ENCODE measurements around the gene ABCC1.
A peak's percentile ranks its signal among the peaks of the same experiment; 100 is the strongest.

Gene ABCC1

DNA sequence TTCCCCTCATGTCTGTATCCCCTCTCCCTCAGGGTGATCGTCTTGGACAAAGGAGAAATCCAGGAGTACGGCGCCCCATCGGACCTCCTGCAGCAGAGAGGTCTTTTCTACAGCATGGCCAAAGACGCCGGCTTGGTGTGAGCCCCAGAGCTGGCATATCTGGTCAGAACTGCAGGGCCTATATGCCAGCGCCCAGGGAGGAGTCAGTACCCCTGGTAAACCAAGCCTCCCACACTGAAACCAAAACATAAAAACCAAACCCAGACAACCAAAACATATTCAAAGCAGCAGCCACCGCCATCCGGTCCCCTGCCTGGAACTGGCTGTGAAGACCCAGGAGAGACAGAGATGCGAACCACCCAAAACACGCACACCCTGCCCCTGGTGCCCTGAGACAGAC is 191.7 kb downstream of the ABCC1 start:
- Histone ChIP-seq H2BK120ac (ENCODE audit: insufficient read depth, low read length, poor library complexity) (no peak overlapping the region), H3K23ac (ENCODE audit: low read length) (no peak overlapping the region), H3K4me3 (ENCODE audit: low read depth, low read length) (no peak overlapping the region), H3K18ac (ENCODE audit: low read length) (no peak overlapping the region), H4K12ac (ENCODE audit: low read depth, low read length) (no peak overlapping the region), H2AFZ (ENCODE audit: insufficient read depth, low read length, poor library complexity) (no peak overlapping the region), H2BK12ac (ENCODE audit: low read length) (no peak overlapping the region), H3K4me1 (ENCODE audit: control insufficient read depth in 1 of 2, insufficient read depth in 2 of 2, low read length in 2 of 2) (no peaks in the 10 kb centered on the region), H3K4ac (ENCODE audit: low read depth, low read length) (no peak overlapping the region), H3K27ac (ENCODE audit: low read depth, low read length) (no peak overlapping the region), H2AK5ac (ENCODE audit: low read length) (no peak overlapping the region), H3K27me3 (ENCODE audit: insufficient read depth, low read length) (no peaks in the 10 kb centered on the region), H3K14ac (ENCODE audit: low read length) (no peak overlapping the region), H4K8ac (ENCODE audit: low read depth, low read length) (no peak overlapping the region), H3K9me3 (ENCODE audit: insufficient read depth, low read depth, low read length) (no peaks in the 10 kb centered on the region), H3K79me2 (ENCODE audit: control insufficient read depth, insufficient read depth, low read length, poor library complexity) (no peaks in the 10 kb centered on the region), H4K91ac (ENCODE audit: low read depth, low read length) (no peak overlapping the region), H2BK5ac (ENCODE audit: low read depth, low read length, poor library complexity) (no peak overlapping the region), H3K79me1 (ENCODE audit: low read length) (no peaks in the 10 kb centered on the region), H3K9ac (ENCODE audit: low read length) (no peak overlapping the region), H3K4me2 (ENCODE audit: low read length) (no peak overlapping the region), H3K36me3 (ENCODE audit: control insufficient read depth in 1 of 2, insufficient read depth in 2 of 2, low read length in 2 of 2) (peaks cover 39 to 40% of the 10 kb centered on the region in 2 experiments)
- no peak for DNase-seq
- no CpG with 5 or more reads among the region's 11 CpGs for WGBS (ENCODE audit: extremely low coverage, insufficient coverage, insufficient read length)

DNA sequence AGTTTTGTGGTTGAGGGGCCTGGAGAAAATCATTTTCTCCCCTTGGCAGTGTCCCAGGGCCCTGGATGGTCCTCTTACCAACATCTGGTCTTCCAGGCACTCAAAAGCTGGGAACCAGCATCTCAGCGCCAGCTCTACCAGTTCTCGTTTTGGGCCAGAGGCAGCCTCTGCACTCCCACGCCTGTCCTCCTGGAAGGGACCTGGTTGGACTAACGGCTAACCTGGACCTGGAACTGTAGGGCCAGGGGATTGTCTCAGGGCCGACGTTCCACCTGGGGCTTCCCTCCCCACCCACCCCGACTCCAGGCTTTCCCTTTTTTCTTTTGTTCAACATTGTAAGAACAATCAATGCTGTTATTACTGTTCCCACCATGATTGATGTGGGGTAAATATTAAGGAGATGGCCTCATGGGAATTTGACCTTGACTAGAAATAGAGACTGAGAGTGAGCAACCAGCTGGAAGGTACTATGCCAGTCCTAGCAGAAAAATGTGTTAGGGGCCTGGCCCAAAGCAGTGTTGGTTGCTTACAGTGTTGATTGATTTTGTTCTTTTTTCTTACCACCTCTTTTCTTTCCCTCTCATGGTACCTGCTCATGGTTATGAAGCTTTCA is 192.5 kb downstream of the ABCC1 start:
- H4K8ac ChIP-seq (ENCODE audit: low read depth, low read length) = no peak overlapping the region
- H2BK12ac ChIP-seq (ENCODE audit: low read length) = no peak overlapping the region
- no peak overlapping the region for H3K9ac ChIP-seq (ENCODE audit: low read length)
- no peak overlapping the region for H3K4me2 ChIP-seq (ENCODE audit: low read length)
- H3K9me3 ChIP-seq (ENCODE audit: insufficient read depth, low read depth, low read length) = no peaks in the 10 kb centered on the region
- H4K12ac ChIP-seq (ENCODE audit: low read depth, low read length) = no peak overlapping the region
- H2AFZ ChIP-seq (ENCODE audit: insufficient read depth, low read length, poor library complexity) = no peak overlapping the region
- H2AK5ac ChIP-seq (ENCODE audit: low read length) = no peak overlapping the region
- DNase-seq = no peak
- H4K91ac ChIP-seq (ENCODE audit: low read depth, low read length) = no peak overlapping the region
- no peak overlapping the region for H3K23ac ChIP-seq (ENCODE audit: low read length)
- H3K18ac ChIP-seq (ENCODE audit: low read length) = no peak overlapping the region
- H3K79me1 ChIP-seq (ENCODE audit: low read length) = no peaks in the 10 kb centered on the region
- no peaks in the 10 kb centered on the region for H3K79me2 ChIP-seq (ENCODE audit: control insufficient read depth, insufficient read depth, low read length, poor library complexity)
- no peaks in the 10 kb centered on the region for H3K27me3 ChIP-seq (ENCODE audit: insufficient read depth, low read length)
- WGBS (ENCODE audit: extremely low coverage, insufficient coverage, insufficient read length) = no CpG with 5 or more reads among the region's 7 CpGs
- H2BK5ac ChIP-seq (ENCODE audit: low read depth, low read length, poor library complexity) = no peak overlapping the region
- H3K27ac ChIP-seq (ENCODE audit: low read depth, low read length) = no peak overlapping the region
- H3K4me3 ChIP-seq (ENCODE audit: low read depth, low read length) = no peak overlapping the region
- H3K4me1 ChIP-seq (ENCODE audit: control insufficient read depth in 1 of 2, insufficient read depth in 2 of 2, low read length in 2 of 2) = no peaks in the 10 kb centered on the region
- peaks cover 33% of the 10 kb centered on the region in 2 experiments for H3K36me3 ChIP-seq (ENCODE audit: control insufficient read depth in 1 of 2, insufficient read depth in 2 of 2, low read length in 2 of 2)
- H3K14ac ChIP-seq (ENCODE audit: low read length) = no peak overlapping the region
- no peak overlapping the region for H3K4ac ChIP-seq (ENCODE audit: low read depth, low read length)
- H2BK120ac ChIP-seq (ENCODE audit: insufficient read depth, low read length, poor library complexity) = no peak overlapping the region

DNA sequence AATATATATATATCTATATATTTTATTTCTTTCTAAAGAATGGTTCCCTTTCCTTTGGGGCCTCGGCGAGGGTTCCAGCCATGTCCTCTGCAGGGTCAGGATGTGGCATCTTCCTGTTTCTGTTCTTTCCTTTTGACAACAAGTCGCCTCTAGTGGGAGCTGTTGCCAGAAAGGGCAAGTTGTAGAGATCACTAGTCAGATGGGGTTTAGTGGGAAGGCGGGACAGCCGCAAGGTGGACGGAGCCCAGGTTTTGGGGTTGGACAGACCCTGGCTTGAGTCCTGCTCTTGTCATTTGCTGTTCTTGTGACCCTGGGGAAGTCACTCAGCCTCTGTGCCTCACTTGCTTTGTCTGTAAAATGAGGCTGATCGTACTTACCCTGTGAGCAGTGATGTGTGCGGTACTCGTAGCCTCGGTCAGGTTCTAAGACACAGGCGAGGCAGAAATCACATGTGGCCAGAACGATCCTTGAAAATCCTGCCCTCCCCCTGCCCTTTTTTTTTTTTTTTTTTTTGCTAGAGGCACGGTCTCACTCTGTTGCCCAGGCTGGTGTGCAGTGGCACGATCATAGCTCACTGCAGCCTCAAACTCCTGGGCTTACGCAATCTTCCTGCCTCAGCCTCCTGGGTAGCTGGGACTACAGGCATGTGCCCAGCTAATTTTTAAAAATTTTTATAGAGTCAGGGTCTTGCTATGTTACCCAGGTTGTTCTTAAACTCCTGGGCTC is 193.8 kb downstream of the ABCC1 start:
- H3K4me1 ChIP-seq (ENCODE audit: control insufficient read depth in 1 of 2, insufficient read depth in 2 of 2, low read length in 2 of 2) = no peaks in the 10 kb centered on the region
- WGBS (ENCODE audit: extremely low coverage, insufficient coverage, insufficient read length) = no CpG with 5 or more reads among the region's 15 CpGs

GRCh38 chr16:16143931-16144330 is 194.5 kb downstream of the ABCC1 start:
- Histone ChIP-seq H3K4me3 (ENCODE audit: low read depth, low read length) (no peak overlapping the region), H3K36me3 (ENCODE audit: control insufficient read depth in 1 of 2, insufficient read depth in 2 of 2, low read length in 2 of 2) (peaks cover 19 to 23% of the 10 kb centered on the region in 2 experiments), H3K23ac (ENCODE audit: low read length) (no peak overlapping the region), H3K4ac (ENCODE audit: low read depth, low read length) (no peak overlapping the region), H2BK12ac (ENCODE audit: low read length) (no peak overlapping the region), H2AFZ (ENCODE audit: insufficient read depth, low read length, poor library complexity) (no peak overlapping the region), H2AK5ac (ENCODE audit: low read length) (no peak overlapping the region), H2BK5ac (ENCODE audit: low read depth, low read length, poor library complexity) (no peak overlapping the region), H3K4me2 (ENCODE audit: low read length) (no peak overlapping the region), H3K79me2 (ENCODE audit: control insufficient read depth, insufficient read depth, low read length, poor library complexity) (no peaks in the 10 kb centered on the region), H3K14ac (ENCODE audit: low read length) (no peak overlapping the region), H4K12ac (ENCODE audit: low read depth, low read length) (no peak overlapping the region), H3K27ac (ENCODE audit: low read depth, low read length) (no peak overlapping the region), H2BK120ac (ENCODE audit: insufficient read depth, low read length, poor library complexity) (no peak overlapping the region), H3K9me3 (ENCODE audit: insufficient read depth, low read depth, low read length) (no peaks in the 10 kb centered on the region), H3K79me1 (ENCODE audit: low read length) (no peaks in the 10 kb centered on the region), H4K91ac (ENCODE audit: low read depth, low read length) (no peak overlapping the region), H3K9ac (ENCODE audit: low read length) (no peak overlapping the region), H3K18ac (ENCODE audit: low read length) (no peak overlapping the region), H3K27me3 (ENCODE audit: insufficient read depth, low read length) (no peaks in the 10 kb centered on the region), H4K8ac (ENCODE audit: low read depth, low read length) (no peak overlapping the region), H3K4me1 (ENCODE audit: control insufficient read depth in 1 of 2, insufficient read depth in 2 of 2, low read length in 2 of 2) (no peaks in the 10 kb centered on the region)
- DNase-seq = no peak
- WGBS (ENCODE audit: extremely low coverage, insufficient coverage, insufficient read length) = no CpG with 5 or more reads among the region's 8 CpGs

More for the DNA sequence above, 193.8 kb downstream of the ABCC1 start:
- peak in 1 of 2 donors; percentile 14 for DNase-seq
- Histone ChIP-seq H3K4ac (ENCODE audit: low read depth, low read length) (no peak overlapping the region), H2AFZ (ENCODE audit: insufficient read depth, low read length, poor library complexity) (no peak overlapping the region), H3K36me3 (ENCODE audit: control insufficient read depth in 1 of 2, insufficient read depth in 2 of 2, low read length in 2 of 2) (peaks cover 26 to 28% of the 10 kb centered on the region in 2 experiments), H3K9ac (ENCODE audit: low read length) (no peak overlapping the region), H3K79me2 (ENCODE audit: control insufficient read depth, insufficient read depth, low read length, poor library complexity) (no peaks in the 10 kb centered on the region), H2BK5ac (ENCODE audit: low read depth, low read length, poor library complexity) (no peak overlapping the region), H2AK5ac (ENCODE audit: low read length) (no peak overlapping the region), H3K79me1 (ENCODE audit: low read length) (no peaks in the 10 kb centered on the region), H3K27ac (ENCODE audit: low read depth, low read length) (no peak overlapping the region), H3K4me3 (ENCODE audit: low read depth, low read length) (no peak overlapping the region), H3K9me3 (ENCODE audit: insufficient read depth, low read depth, low read length) (no peaks in the 10 kb centered on the region), H3K18ac (ENCODE audit: low read length) (no peak overlapping the region), H4K12ac (ENCODE audit: low read depth, low read length) (no peak overlapping the region), H4K8ac (ENCODE audit: low read depth, low read length) (no peak overlapping the region), H3K4me2 (ENCODE audit: low read length) (no peak overlapping the region), H4K91ac (ENCODE audit: low read depth, low read length) (no peak overlapping the region), H2BK12ac (ENCODE audit: low read length) (no peak overlapping the region), H2BK120ac (ENCODE audit: insufficient read depth, low read length, poor library complexity) (no peak overlapping the region), H3K23ac (ENCODE audit: low read length) (no peak overlapping the region), H3K27me3 (ENCODE audit: insufficient read depth, low read length) (no peaks in the 10 kb centered on the region), H3K14ac (ENCODE audit: low read length) (no peak overlapping the region)

All from trophoblast cell (in vitro differentiated cells and primary cell).